ENCODE measurements around the gene MPRIP.

The MPRIP gene

DNA sequence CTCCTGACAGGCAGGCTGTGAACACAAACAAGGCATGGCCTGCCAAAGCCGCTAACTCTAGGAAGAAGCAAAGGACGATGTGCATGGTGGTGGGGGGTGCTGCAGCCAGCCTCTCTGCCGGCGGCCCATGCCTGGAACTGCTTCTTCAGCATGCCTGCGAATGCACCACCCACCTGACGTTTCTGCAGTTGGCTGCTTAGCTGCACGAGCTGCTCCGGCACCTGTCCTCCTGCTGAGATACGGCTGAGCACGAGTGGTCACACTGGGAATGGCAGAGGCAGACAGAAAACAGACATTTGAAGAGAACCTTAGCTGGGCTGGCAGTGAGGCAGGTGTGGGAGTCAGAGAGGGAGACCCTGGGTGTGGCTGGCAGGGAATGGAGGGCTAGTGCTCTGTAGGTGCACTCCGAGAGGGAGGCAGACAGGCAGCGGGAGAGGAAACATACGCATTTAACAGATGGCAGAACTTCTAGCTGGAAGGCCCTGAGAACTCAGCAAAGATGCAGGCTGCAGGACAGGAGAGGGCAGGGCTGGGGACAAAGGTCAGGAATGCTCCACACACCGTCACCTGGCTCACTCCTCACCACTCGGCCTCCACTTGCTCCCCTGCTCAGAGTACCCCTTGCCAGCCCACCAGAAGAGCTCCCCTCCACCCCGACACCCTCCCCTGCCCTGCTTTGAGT is 189.5 kb downstream of the MPRIP start:
- no peak for DNase-seq (ENCODE audit: low read depth in 2 of 2)

DNA sequence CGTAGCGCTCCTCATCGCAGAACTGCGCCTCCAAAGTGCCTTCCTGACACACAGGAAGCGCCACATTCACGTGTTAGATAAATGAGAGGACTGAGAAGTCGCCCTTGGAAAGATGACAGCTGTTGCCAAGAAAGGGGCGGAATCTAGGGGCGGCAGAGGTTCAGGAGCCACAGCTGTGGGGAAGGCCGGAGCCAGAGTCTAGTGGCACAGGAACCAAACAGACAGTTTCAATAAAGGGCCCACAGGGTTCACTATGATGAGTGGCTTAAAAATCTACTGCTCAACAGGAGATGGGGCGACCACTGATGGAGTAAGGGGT is 190.0 kb downstream of the MPRIP start:
- no peak for DNase-seq (ENCODE audit: low read depth in 2 of 2)

DNA sequence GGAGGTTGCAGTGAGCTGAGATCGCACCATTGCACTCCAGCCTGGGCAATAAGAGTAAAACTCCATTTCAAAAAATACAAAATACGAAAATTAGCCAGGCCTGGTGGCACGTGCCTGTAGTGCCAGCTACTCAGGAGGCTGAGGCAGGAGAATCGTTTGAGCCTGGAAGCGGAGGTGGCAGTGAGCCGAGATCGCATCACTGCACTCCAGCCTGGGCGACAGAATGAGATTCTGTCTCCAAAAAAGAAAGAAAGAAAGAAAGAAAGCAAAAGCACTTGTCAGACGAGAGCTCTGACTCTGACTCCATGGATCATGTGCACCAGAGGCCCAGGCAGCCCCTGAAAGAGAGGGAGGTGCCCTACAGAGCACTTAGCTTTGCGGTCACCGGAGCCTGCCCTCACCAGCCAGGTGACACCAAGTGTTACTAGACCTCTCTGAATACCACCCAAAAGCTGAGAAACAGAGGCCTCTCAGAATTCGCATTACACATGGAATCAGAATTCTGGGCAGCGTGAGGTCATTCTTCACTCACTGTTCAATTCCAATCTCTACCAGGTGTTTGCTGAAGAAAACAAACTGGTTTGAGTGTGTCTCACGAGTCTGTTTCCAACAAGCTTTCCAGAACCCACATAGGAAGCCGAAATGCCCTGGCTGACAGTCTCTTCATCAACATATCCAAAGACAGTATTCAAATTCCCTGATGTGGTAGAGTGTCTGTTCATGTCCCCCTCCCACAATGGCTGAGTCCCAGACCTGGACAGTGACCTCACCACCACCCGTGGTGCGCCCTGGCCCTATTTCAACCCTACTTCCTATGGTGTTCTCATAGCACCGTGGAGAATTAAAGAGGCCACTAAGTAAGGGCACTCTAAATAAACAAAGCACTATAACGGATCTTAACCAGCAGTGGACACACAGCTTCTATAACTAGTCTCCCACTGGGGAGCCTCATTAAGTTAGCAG is 193.2 kb downstream of the MPRIP start:
- no peak for DNase-seq (ENCODE audit: low read depth in 2 of 2)

DNA sequence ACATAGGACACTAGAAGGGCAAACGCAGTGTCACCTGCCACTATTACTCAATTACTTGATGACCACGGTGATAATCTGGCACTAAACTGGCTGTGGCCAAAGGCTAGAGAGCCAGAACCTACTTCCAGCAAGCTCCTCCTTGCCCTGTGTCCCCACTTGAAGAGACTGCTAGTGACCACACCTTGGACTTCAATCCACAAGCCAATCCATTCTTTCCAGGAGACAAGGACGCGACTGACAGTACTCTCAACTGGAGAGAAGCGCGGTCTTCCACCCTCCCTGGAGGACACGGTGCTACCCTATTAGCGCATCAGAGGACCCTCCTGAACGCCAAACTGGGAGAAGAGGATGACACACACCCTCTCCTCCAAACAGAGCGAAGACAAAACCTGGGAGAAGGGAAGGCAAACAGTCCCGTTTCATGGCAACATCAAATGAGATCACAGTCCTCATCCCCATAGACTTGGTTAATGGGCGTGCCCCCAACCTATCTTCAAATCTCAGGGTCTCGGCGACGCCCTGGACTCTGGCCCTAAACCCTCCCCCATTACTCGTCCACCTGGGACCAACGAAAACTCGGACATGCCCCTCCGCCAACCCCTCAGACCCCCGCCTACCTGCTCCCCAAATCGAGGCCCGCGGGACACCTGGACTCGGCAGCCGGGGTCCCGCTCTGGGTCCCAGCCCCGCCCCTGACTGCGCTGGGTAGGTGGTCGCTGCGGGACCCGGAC is 194.2 kb downstream of the MPRIP start:
- no peak for DNase-seq (ENCODE audit: low read depth in 2 of 2)

DNA sequence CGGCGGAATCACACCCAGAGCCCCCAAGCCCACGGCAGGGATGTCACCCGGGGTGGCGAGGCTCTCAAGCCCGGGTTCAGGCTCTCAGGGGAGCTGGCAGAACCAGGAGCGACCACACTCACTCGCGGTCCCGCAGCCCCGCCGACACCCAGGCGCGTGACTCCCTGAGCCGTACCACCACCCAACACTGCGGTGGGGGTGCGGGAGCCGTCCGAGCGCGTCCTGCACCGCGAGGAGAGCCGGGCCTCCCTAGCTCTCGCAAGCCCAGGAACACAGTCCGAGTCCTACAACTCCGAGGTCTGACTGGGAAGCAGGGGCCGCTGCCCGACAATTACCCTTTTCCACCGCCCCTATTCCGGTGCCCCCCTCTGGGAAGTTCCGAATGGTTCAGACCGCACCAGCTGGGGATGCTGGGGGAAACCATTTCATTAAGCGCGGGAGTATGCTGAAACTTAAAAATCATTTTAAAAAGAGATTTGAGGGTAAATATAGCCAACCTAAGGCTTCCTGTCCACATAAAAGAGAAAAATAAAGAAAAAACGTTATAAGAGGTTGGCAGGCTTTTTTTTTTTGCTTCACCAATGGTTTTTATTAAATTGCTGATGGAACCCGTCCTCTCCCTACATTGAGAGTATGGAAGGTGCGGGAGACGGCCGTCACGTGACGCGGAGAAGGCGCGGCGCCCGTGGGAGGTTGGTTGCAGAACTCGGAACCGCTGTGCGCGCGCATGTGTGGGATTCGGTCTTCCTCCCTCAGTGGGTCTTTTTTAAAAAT is 195.0 kb downstream of the MPRIP start, which contains the start of gene FLCN:
Gene FLCN, minus strand, starts transcription at position 143 of the 774 bp plus-strand sequence. CDS start 9,031 bp downstream, outside the sequence.
- DNase-seq (ENCODE audit: low read depth in 2 of 2): peak; percentile 79 to 86

DNA sequence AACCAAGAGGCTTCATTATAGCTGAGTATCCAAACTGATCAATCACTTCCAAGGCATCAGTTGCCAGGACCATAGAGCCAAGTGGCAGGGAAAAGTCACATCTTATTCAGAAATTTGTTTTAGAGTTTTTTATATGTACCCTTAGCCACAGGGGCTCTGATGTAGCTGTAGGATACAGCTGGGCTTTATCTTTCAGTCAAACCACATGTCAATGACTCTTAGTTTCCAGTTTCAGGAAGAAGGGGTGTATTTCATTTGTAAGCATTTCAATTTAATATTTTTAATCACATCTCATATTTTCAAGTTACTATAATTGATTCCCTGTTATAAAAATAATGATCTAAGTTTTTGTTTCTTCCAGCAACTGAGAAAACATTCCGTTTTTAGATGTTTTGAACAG is 197.6 kb downstream of the MPRIP start:
- DNase-seq (ENCODE audit: low read depth in 2 of 2): no peak

DNA sequence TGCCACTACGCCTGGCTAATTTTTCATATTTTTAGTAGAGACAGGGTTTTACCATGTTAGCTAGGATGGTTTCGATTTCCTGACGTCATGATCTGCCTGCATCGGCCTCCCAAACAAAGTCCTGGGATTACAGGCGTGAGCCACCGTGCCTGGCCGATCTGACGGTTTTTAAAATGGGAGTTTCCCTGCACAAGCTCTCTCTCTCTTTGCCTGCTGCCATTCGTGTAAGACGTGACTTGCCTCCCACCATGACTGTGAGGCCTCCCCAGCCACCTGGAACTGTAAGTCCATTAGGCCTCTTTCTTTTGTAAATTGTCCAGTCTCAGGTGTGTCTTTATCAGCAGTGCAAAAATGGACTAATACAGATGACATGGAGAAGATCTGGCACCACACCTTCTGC is 199.4 kb downstream of the MPRIP start:
- DNase-seq (ENCODE audit: low read depth in 2 of 2): no peak

DNA sequence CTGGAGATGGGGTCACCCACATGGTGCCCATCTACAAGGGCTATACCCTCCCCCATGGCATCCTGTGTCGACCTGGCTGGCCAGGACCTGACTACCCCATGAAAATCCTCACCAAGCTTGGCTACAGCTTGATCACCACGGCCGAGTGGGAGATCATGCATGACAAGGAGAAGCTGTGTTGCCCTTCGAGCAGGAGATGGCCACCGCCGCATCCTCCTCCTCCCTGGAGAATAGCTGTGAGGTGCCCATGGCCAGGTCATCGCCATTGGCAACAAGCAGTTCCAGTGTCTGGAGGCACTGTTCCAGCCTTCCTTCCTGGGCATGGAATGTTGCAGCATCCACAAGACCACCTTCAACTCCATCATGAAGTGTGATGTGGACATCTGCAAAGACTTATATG is 200.0 kb downstream of the MPRIP start:
- no peak for DNase-seq (ENCODE audit: low read depth in 2 of 2)

Data from stimulated activated CD4-positive, alpha-beta T cell treated with anti-CD3 and anti-CD28 coated beads, Interleukin-12 subunit alpha, Interleukin-12 subunit beta, amount 100 ng/mL, for 24 hours (primary cell).